ENCODE measurements around the gene NOTCH1. TPM values are rescaled to one million over a fixed set of nuclear protein-coding genes. Genes with fewer than 3 reads are reported as not detected.

The NOTCH1 gene
- total RNA-seq, 1 donor from 2014 or later: 17.6 TPM

- no peak for DNase-seq
- no peaks in the 10 kb centered on the region for H3K9me3 ChIP-seq (replicated peaks)
- intact Hi-C loops (cut with micrococcal nuclease): no loop called here
- H3K27ac ChIP-seq (replicated peaks): no peak overlapping the region
- peaks cover 40% of the 10 kb centered on the region for H3K4me1 ChIP-seq
- TF ChIP-seq, protein P1, sequence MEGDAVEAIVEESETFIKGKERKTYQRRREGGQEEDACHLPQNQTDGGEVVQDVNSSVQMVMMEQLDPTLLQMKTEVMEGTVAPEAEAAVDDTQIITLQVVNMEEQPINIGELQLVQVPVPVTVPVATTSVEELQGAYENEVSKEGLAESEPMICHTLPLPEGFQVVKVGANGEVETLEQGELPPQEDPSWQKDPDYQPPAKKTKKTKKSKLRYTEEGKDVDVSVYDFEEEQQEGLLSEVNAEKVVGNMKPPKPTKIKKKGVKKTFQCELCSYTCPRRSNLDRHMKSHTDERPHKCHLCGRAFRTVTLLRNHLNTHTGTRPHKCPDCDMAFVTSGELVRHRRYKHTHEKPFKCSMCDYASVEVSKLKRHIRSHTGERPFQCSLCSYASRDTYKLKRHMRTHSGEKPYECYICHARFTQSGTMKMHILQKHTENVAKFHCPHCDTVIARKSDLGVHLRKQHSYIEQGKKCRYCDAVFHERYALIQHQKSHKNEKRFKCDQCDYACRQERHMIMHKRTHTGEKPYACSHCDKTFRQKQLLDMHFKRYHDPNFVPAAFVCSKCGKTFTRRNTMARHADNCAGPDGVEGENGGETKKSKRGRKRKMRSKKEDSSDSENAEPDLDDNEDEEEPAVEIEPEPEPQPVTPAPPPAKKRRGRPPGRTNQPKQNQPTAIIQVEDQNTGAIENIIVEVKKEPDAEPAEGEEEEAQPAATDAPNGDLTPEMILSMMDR (IDR thresholded peaks at IDR 0.05; ENCODE audit: borderline replicate concordance): no peak
- H3K36me3 ChIP-seq: peaks cover 81% of the 10 kb centered on the region
- H3K27me3 ChIP-seq (ENCODE audit: low read depth): no peaks in the 10 kb centered on the region
- no peak overlapping the region for H3K4me3 ChIP-seq
Observed at GRCh38 chr9:136518623-136519022, 27.2 kb downstream of the NOTCH1 start.

DNA sequence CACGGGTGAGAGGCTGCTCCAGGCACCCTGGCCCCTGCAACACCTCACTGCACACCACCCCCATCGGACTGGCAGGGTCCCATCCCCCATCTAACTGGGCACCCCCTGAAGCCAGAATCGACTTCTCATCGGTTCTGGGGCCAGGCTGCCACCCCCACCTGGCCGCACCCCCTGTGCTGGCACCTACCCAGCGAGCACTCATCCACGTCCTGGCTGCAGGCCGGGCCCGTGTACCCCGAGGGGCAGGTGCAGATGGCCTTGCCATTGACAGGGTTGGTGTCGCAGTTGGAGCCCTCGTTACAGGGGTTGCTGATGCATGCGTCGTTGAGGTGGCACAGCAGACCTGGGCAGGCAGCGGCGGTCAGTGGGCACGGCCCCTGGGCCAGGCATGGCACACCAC is 27.9 kb downstream of the NOTCH1 start:
- TF ChIP-seq, protein P1 (IDR thresholded peaks at IDR 0.05; ENCODE audit: borderline replicate concordance): no peak
- H3K36me3 ChIP-seq: peaks cover 81% of the 10 kb centered on the region
- H3K27me3 ChIP-seq (ENCODE audit: low read depth): no peaks in the 10 kb centered on the region
- H3K4me1 ChIP-seq: peaks cover 40% of the 10 kb centered on the region
- no peak overlapping the region for H3K4me3 ChIP-seq
- DNase-seq: no peak
- intact Hi-C loops (cut with micrococcal nuclease): no loop called here
- H3K9me3 ChIP-seq (replicated peaks): no peaks in the 10 kb centered on the region
- no peak overlapping the region for H3K27ac ChIP-seq (replicated peaks)

GRCh38 chr9:136517012-136517743 is 28.7 kb downstream of the NOTCH1 start:
- no peaks in the 10 kb centered on the region for H3K27me3 ChIP-seq (ENCODE audit: low read depth)
- no peak for DNase-seq
- H3K4me3 ChIP-seq: no peak overlapping the region
- H3K4me1 ChIP-seq: peaks cover 40% of the 10 kb centered on the region
- H3K27ac ChIP-seq (replicated peaks): peak overlapping the region; percentile 16
- no peaks in the 10 kb centered on the region for H3K9me3 ChIP-seq (replicated peaks)
- intact Hi-C loops (cut with micrococcal nuclease): no loop called here
- peaks cover 74% of the 10 kb centered on the region for H3K36me3 ChIP-seq
- TF ChIP-seq, protein P1 (IDR thresholded peaks at IDR 0.05; ENCODE audit: borderline replicate concordance): no peak

GRCh38 chr9:136516191-136516654 is 29.6 kb downstream of the NOTCH1 start:
- TF ChIP-seq, protein P1 (IDR thresholded peaks at IDR 0.05; ENCODE audit: borderline replicate concordance): no peak
- Histone ChIP-seq H3K4me3 (no peak overlapping the region), H3K27ac (replicated peaks) (peak overlapping the region; percentile 3), H3K36me3 (peaks cover 72% of the 10 kb centered on the region), H3K4me1 (peaks cover 39% of the 10 kb centered on the region), H3K9me3 (replicated peaks) (no peaks in the 10 kb centered on the region), H3K27me3 (ENCODE audit: low read depth) (no peaks in the 10 kb centered on the region)
- no peak for DNase-seq
- intact Hi-C loops (cut with micrococcal nuclease): no loop called here

DNA sequence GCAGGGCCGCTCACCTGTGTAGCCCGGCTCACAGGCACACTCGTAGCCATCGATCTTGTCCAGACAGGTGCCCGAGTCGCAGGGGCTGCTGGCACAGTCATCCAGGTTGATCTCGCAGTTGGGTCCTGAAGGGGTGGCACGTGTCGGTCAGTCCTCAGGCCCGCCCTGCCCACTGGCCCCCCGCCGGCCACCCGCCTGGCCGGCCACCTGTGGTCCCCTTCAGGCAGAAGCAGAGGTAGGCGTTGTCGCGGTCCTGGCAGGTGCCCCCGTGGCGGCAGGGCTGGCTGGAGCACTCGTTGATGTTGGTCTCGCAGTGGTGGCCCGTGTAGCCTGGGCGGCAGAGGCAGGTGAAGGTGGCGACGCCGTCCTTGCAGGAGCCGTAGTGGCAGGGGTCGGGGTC is 30.6 kb downstream of the NOTCH1 start:
- H3K27me3 ChIP-seq (ENCODE audit: low read depth): no peaks in the 10 kb centered on the region
- H3K9me3 ChIP-seq (replicated peaks): no peaks in the 10 kb centered on the region
- no peak overlapping the region for H3K4me3 ChIP-seq
- intact Hi-C loops (cut with micrococcal nuclease): no loop called here
- TF ChIP-seq, protein P1 (IDR thresholded peaks at IDR 0.05; ENCODE audit: borderline replicate concordance): no peak
- DNase-seq: no peak
- H3K36me3 ChIP-seq: peaks cover 82% of the 10 kb centered on the region
- peaks cover 42% of the 10 kb centered on the region for H3K4me1 ChIP-seq
- H3K27ac ChIP-seq (replicated peaks): no peak overlapping the region
